HepG2 (cell line): ENCODE results near the gene DISP1. TPM values are rescaled to one million over a fixed set of nuclear protein-coding genes. Genes with fewer than 3 reads are reported as not detected.

ENCODE experiments used
- EP300 ChIP-seq, 3 experiments: sonication (generic) in 1 of 3; formaldehyde crosslinking in 1 of 3; IDR thresholded peaks; 2 replicates each; pipeline versions ENCODE4 v1.5.1 to v1.6.1; 2011 to 2020; ENCODE audit warnings: low read depth in 2 of 3, low read length in 2 of 3, borderline replicate concordance in 1 of 3, improper control_type of control experiment in 1 of 3, mild to moderate bottlenecking in 1 of 3, missing genetic modification reagents in 1 of 3, moderate library complexity in 1 of 3
- GTF2F1 ChIP-seq: fragments of 150-350 bp; IDR thresholded peaks from 2 replicates; pipeline ENCODE4 v1.6.1; 2014; ENCODE audit warnings: low read length
- HNRNPUL1 ChIP-seq: fragments of 200-400 bp; formaldehyde crosslinking; IDR thresholded peaks from 2 replicates; pipeline ENCODE4 v1.6.1; 2017; ENCODE audit warnings: low read depth, mild to moderate bottlenecking, low read length, moderate library complexity
- MEIS1 ChIP-seq: sonication (generic); formaldehyde crosslinking; IDR thresholded peaks from 2 replicates; pipeline ENCODE4 v1.9.0; 2021; ENCODE audit warnings: mild to moderate bottlenecking, missing genetic modification reagents, moderate library complexity, borderline replicate concordance
- MLLT10 ChIP-seq: sonication (generic); formaldehyde crosslinking; IDR thresholded peaks from 2 replicates; pipeline ENCODE4 v1.4.0; 2020; ENCODE audit warnings: missing genetic modification reagents
- NFKBIZ ChIP-seq: IDR thresholded peaks from 2 replicates; pipeline ENCODE4 v1.6.1; 2018; ENCODE audit warnings: missing genetic modification reagents, missing compliant biosample characterization
- PAWR ChIP-seq: sonication (generic); formaldehyde crosslinking; IDR thresholded peaks from 2 replicates; pipeline ENCODE4 v1.4.0; 2020; ENCODE audit warnings: missing genetic modification reagents, mild to moderate bottlenecking, borderline replicate concordance
- RAD51 ChIP-seq: fragments of 450-650 bp; IDR thresholded peaks from 2 replicates; pipeline ENCODE4 v1.6.1; 2016; ENCODE audit warnings: borderline replicate concordance
- SMARCE1 ChIP-seq: fragments of 450-650 bp; IDR thresholded peaks from 2 replicates; pipeline ENCODE4 v1.6.1; 2017; ENCODE audit warnings: borderline replicate concordance
- STAG1 ChIP-seq: sonication (generic); formaldehyde crosslinking; IDR thresholded peaks from 2 replicates; pipeline ENCODE4 v1.4.0; 2020; ENCODE audit warnings: missing genetic modification reagents
- TCF12 ChIP-seq, 2 experiments: fragments of 450-650 bp in 1 of 2; sonication (generic) in 1 of 2; formaldehyde crosslinking in 1 of 2; IDR thresholded peaks; 2 replicates each; pipeline versions ENCODE4 v1.6.1 to v1.8.0; 2017 to 2022; ENCODE audit warnings: antibody characterized with exemption in 1 of 2, mild to moderate bottlenecking in 1 of 2, missing genetic modification reagents in 1 of 2, moderate library complexity in 1 of 2
- YEATS2 ChIP-seq: sonication (generic); formaldehyde crosslinking; IDR thresholded peaks from 2 replicates; pipeline ENCODE4 v1.4.0; 2020; ENCODE audit warnings: missing genetic modification reagents, borderline replicate concordance
- ZBTB46 ChIP-seq: sonication (generic); formaldehyde crosslinking; IDR thresholded peaks from 2 replicates; pipeline ENCODE4 v1.4.0; 2020; ENCODE audit warnings: mild to moderate bottlenecking, missing genetic modification reagents, borderline replicate concordance
- ZNF253 ChIP-seq: sonication (generic); formaldehyde crosslinking; IDR thresholded peaks from 2 replicates; pipeline ENCODE4 v1.8.0; 2022; ENCODE audit warnings: mild to moderate bottlenecking, missing genetic modification reagents, borderline replicate concordance
- ZNF343 ChIP-seq: sonication (generic); formaldehyde crosslinking; IDR thresholded peaks from 2 replicates; pipeline ENCODE4 v1.4.0; 2020; ENCODE audit warnings: mild to moderate bottlenecking, missing genetic modification reagents
- ZNF563 ChIP-seq: sonication (generic); formaldehyde crosslinking; IDR thresholded peaks from 2 replicates; pipeline ENCODE4 v1.8.0; 2022; ENCODE audit warnings: mild to moderate bottlenecking, moderate library complexity, missing genetic modification reagents
- ZNF570 ChIP-seq: sonication (generic); formaldehyde crosslinking; IDR thresholded peaks from 2 replicates; pipeline ENCODE4 v1.4.0; 2020; ENCODE audit warnings: mild to moderate bottlenecking, missing genetic modification reagents, borderline replicate concordance
- ZNF609 ChIP-seq: sonication (generic); formaldehyde crosslinking; IDR thresholded peaks from 2 replicates; pipeline ENCODE4 v1.4.0; 2020; ENCODE audit warnings: mild to moderate bottlenecking, missing genetic modification reagents, borderline replicate concordance
- ZNF740 ChIP-seq: sonication (generic); formaldehyde crosslinking; IDR thresholded peaks from 2 replicates; pipeline ENCODE4 v1.4.0; 2020; ENCODE audit warnings: missing genetic modification reagents
- polyA plus RNA-seq, 8 experiments: library from polyadenylated mRNA; depleted of rRNA in 3 of 8; stranded (reverse) in 7 of 8; unstranded in 1 of 8; fragments of >200 nt; fragmentation: Illumina TruSeq in 4 of 8; extraction: Trizol in 4 of 8; gene quantifications; 2 replicates each; pipeline versions ENCODE4 v1.2.1 to v1.2.3, GENCODE V29; 2011 to 2016; ENCODE audit warnings: low read depth in 4 of 8, missing spikeins in 1 of 8, mixed read lengths in 1 of 8; ENCODE audit not compliant: insufficient read depth in 1 of 8
- total RNA-seq, 5 experiments: library from RNA; depleted of rRNA; stranded (reverse); fragments of >200 nt; fragmentation: Illumina TruSeq; extraction: Trizol; gene quantifications; 2 replicates each; pipeline ENCODE4 v1.2.3, GENCODE V29; 2016; ENCODE audit warnings: low read depth in 1 of 5

The DISP1 gene
- total and polyA plus RNA-seq, 2 of the 13 experiments (the other 11 are each of a cell fraction or from before 2014, with no cell fraction given) = 1.9 to 2.0 TPM

GRCh38 chr1:222814536-222815439 is at the start of gene DISP1 (continued):
- TF ChIP-seq ZNF609 (no peak), ZNF343 (CRISPR knock-in tag) (0 out of 2 replicates have a peak, but pooled peaks have one; percentile 28), YEATS2 (CRISPR knock-in tag) (peak; percentile 4; the same call in 1 of the 2 replicates), PAWR (CRISPR knock-in tag) (no peak), HNRNPUL1 (no peak), ZNF740 (no peak), ZNF570 (CRISPR knock-in tag) (no peak), TCF12 (IDR thresholded peaks at IDR 0.05) (no peak), TCF12 (CRISPR knock-in tag; IDR thresholded peaks at IDR 0.05) (peak; percentile 41; the same call in 1 of the 2 replicates), MLLT10 (CRISPR knock-in tag) (no peak), EP300 (IDR thresholded peaks at IDR 0.05; ENCODE audit: low read depth in 2 of 2, low read length in 2 of 2) (no peak), EP300 (CRISPR knock-in tag; IDR thresholded peaks at IDR 0.05; ENCODE audit: borderline replicate concordance) (no peak), MEIS1 (no peak), SMARCE1 (no peak), ZNF253 (CRISPR knock-in tag) (no peak), STAG1 (CRISPR knock-in tag) (no peak; the same call in 1 of the 2 replicates), ZBTB46 (no peak), GTF2F1 (no peak), NFKBIZ (CRISPR knock-in tag) (no peak), ZNF563 (CRISPR knock-in tag) (peak; percentile 61; the same call in 1 of the 2 replicates), RAD51 (no peak)
